HG02759 (cell line): ENCODE measurements around the gene VPS52.
"Not testable (repeated sequence)": the region's sequence is repeated elsewhere in the genome, so short reads cannot be mapped to it uniquely, and the experiment has no call there.

Experiments used
- ATAC-seq: cut with Tn5 transposase; IDR thresholded peaks from one replicate; pipeline ENCODE4 v1.9.1; 2021; ENCODE audit warnings: mild to moderate bottlenecking, moderate library complexity; ENCODE audit not compliant: unreplicated experiment

Gene VPS52

DNA sequence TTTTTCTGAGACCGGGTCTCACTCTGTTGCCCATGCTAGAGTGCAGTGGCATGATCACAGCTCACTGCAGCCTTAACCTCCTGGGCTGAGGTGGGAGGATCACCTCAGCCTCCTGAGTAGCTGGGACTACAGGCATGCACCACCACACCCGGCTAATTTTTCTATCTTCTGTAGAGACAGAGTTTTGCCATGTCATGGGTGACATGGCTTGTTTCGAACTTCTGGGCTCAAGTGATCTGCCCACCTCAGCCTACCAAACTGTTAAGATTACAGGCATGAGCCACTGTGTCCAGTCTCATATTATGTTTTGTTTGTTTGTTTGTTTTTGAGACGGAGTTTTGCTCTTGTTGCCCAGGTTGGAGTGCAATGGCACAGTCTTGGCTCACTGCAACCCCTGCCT is 13.5 kb upstream of the VPS52 start:
- ATAC-seq: not testable (repeated sequence)

DNA sequence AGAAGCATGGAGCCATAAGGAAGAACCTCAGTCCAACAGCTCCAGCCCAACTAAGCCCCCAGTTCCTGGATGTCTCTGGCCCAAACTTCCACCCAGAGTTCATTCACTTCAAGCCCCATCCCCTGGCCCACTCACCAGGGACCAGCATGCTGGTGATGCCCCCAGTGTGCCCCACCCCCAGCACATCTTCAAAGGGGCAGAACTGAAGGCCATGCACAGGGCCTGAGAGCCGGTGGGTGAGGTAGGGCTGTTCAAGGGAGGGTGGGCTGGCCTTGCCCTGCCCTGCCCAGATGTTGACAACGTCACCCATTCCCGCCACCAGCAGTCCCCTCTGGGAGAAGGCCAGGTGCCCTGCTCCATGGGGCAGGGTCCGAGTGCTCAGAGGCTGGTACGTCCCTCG is 8.9 kb upstream of the VPS52 start:
- ATAC-seq: no peak

DNA sequence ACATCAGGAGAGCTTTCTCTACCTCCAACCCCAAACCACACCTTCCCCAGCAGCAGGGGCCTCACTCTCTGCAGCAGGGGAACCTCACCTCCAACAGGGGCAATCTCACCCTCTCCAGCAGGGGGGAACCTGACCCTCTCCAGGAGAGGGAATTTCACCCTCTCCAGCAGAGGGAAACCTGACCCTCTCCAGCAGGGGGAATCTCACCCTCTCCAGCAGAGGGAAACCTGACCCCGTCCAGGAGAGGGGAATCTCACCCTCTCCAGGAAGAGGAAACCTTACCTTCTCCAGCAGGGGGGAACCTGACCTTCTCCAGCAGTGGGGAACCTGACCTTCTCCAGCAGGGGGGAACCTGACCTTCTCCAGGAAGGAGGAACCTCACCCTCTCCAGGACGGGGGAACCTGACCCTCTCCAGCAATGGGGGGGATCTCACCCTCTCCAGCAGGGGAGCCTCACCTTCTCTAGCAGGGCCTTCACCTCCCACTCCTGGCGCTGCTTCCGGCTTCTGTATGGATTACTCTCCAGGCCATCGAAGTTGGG is 8.4 kb upstream of the VPS52 start:
- ATAC-seq: no peak

GRCh38 chr6:33279257-33279695 is 7.6 kb upstream of the VPS52 start:
- ATAC-seq: no peak

- ATAC-seq: no peak
Observed at GRCh38 chr6:33278810-33279209, 7.1 kb upstream of the VPS52 start.

GRCh38 chr6:33278392-33278741 is 6.7 kb upstream of the VPS52 start:
- ATAC-seq: no peak

DNA sequence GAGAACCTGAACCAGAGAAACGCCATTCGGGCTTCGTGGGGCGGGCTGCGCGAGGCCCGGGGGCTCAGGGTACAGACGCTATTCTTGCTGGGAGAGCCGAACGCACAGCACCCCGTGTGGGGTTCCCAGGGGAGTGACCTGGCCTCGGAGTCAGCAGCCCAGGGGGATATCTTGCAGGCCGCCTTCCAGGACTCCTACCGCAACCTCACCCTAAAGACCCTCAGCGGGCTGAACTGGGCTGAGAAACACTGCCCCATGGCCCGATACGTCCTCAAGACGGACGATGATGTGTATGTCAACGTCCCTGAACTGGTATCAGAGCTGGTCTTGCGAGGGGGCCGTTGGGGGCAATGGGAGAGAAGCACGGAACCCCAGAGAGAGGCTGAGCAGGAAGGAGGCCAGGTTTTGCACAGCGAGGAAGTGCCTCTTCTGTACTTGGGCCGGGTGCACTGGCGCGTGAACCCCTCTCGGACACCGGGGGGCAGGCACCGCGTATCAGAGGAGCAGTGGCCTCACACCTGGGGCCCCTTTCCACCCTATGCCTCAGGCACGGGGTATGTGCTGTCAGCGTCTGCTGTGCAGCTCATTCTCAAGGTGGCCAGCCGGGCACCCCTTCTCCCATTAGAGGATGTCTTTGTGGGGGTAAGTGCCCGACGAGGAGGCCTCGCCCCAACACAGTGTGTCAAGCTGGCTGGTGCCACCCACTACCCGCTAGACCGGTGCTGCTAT is 6.2 kb upstream of the VPS52 start:
- ATAC-seq: no peak

DNA sequence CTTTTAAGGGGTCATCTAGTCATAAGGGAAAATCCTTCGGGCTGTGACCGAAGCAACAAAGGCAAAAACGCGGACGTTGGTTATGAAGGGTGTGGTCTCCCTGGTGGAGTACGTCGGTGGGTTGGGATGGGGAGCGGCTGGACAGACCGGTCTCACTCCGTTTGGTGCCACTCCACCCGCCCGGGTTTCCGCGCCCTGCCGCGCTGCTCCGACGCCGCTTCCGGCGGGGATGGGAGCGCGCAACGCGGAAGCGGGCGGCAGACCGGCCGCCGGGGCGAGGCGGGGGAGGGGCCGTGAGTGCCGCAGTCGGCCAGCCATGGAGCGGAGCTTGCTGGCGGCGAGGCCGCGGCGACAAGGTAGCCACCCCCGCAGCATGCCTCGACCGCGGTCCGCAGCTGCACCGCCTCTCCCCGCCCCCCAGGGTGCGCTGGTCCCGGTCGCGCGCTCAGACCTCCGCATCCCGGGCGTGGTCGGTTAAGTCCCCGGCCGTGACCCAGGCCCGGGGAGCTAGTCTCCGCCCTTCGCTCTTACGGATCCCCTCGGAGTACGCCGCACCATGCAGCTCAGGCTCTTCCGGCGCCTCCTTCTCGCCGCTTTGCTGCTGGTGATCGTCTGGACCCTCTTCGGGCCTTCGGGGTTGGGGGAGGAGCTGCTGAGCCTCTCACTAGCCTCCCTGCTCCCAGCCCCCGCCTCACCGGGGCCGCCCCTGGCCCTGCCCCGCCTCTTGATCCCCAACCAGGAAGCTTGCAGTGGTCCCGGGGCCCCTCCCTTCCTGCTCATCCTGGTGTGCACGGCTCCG is 5.4 kb upstream of the VPS52 start, which contains the start of gene B3GALT4:
TSS of gene B3GALT4 (plus strand) at position 260 of the 799 bp plus-strand sequence. CDS start at position 557, 297 bp downstream.
- peak; percentile 61 for ATAC-seq

DNA sequence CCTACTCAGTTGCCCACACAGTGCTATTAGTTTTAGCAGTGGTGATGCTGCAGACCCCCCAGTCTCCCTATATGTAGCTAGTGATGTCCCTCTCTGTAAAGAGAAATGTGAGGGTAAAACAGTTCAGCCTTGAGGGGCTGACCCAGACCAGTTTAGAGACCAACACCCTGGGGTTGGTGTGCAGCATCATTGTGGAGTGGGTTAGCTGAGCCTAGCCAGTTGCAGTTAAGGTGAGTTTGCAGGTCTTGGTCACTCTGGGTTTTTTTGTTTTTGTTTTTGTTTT is 4.8 kb upstream of the VPS52 start:
- no peak for ATAC-seq

DNA sequence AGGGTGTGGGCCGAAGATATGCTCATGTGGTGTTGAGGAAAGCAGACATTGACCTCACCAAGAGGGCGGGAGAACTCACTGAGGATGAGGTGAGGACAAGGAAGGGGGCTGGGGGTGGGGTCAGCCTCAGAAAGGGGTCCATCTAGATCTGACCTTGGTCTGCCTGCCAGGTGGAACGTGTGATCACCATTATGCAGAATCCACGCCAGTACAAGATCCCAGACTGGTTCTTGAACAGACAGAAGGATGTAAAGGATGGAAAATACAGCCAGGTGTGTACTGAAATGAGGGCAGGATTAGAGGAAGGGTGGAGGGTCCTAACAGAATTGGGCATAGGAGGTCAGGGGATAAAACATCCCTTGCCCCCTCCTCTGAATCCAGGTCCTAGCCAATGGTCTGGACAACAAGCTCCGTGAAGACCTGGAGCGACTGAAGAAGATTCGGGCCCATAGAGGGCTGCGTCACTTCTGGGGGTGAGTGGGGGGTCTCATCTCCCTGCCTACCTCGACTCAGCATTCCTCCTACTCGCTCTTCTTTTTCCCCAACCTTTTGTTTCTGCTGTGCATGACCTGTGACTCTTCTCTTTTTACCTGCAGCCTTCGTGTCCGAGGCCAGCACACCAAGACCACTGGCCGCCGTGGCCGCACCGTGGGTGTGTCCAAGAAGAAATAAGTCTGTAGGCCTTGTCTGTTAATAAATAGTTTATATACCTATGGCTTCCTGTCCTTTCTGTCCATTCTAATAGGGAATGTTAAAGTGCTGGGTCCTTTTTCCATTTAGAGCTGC is 4.3 kb upstream of the VPS52 start:
- ATAC-seq: not testable (repeated sequence)

DNA sequence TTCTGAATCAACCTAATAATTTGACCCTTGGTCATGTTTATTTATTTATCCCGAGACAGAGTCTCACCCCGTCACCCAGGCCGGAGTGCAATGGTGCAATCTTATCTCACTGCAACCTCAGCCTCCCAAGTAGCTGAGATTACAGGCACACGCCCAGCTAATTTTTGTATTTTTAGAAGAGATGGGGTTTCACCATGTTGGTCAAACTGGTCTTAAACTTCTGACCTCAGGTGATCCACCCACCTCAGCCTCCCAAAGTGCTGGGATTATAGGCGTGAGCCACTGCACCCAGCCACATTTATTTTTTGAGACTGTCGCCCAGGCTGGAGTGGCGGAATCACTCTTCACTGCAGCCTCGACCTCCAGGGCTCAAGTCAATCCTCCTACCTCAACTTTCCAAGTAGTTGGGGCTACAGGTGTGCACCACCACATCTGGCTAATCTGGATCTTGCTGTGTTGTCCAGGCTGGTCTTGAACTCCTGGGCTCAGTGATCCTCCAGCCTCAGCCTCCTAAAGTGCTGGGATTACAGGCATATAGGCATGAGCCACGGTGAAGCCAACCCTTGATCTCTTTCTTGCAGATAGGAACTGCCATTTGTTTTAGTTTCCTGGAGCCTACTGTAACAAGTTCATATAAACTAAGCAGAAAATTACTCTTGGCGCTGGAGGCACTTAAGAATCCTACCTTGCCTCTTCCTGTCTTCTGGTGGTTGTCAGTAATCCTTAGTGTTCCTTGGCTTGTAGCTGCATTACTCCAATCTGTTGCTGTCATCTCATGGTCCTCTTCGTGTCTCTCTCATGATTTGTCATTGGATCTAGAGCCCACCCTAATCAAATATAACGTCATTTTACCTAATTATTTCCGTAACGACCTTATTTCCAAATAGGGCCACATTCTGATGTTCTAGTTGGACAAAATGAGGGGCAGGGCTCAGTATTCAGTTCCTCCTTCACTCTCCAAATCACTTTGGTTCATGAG is 2.5 kb upstream of the VPS52 start:
- ATAC-seq: no peak

DNA sequence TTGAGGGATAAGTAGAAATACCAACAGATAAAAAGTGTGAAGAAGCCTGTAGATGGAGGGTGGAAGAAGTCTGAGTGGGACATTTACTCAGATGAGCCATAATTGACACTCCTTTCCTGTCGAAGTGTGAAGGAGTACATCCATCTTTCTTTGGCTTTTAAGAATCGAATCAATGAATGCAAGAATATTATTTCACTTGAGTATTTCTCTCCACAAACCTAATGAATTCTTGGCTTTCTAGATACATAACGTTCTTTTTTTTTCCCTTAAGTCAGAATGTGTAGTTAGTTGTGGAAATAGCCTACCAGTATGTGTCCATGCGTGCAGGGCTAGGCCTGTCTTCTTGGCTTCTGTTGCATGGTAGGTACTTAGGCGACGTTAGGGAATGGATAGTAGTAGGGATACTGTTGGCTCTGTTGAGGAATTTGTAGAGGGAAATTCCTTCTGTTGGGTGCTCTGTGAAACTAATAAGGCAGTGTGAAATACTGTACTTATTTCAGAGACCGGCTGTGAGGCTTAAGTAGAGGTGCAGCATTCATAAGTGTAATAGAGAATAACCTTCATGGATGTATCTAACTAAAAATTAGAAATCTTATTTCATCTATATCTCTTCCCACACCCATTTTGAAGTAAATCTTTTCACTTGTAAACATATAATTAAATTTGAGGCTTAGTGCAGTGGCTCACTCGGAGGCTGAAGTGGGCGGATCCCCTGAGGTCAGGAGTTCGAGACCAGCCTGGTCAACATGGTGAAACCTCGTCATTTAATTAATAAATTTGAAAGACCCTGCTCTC is 1.6 kb upstream of the VPS52 start:
- no peak for ATAC-seq

GRCh38 chr6:33272275-33273128 is 826 bp upstream of the VPS52 start:
- ATAC-seq: no peak

DNA sequence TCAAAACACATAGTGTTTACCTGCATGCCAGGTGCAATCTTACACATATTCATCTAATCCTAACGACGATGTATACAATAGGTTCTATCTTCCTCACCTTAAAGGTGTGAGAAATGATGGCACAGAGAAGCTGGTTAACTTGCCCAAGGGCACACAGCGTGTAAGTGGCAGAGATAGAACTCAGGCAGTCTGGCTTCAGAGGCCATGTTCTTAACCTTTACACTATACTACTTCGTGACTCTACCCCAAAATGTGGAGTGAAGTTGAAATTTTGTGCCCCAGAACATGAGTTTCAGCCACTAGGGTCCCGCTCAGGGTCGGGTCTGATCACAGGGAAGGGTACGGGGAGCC is 584 bp downstream of the VPS52 start:
- no peak for ATAC-seq

GRCh38 chr6:33264015-33264414 is 7.7 kb downstream of the VPS52 start:
- no peak for ATAC-seq

DNA sequence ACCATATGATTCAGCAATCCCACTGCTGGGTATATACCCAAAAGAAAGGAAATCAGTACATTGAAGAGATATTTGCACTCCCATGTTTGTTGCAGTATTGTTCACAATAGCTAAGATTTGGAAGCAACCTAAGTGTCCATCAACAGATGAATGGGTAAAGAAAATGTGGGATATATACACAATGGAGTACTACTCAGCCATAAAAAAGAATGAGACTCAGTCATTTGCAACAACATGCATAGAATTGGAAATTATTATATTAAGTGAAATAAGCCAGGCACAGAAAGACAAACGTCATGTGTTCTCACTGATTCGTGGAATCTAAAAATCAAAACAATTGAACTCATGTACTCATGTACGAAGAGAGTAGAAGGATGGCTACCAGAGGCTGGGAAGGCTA is 9.2 kb downstream of the VPS52 start:
- not testable (repeated sequence) for ATAC-seq

GRCh38 chr6:33259032-33259431 is 12.6 kb downstream of the VPS52 start:
- ATAC-seq: no peak

DNA sequence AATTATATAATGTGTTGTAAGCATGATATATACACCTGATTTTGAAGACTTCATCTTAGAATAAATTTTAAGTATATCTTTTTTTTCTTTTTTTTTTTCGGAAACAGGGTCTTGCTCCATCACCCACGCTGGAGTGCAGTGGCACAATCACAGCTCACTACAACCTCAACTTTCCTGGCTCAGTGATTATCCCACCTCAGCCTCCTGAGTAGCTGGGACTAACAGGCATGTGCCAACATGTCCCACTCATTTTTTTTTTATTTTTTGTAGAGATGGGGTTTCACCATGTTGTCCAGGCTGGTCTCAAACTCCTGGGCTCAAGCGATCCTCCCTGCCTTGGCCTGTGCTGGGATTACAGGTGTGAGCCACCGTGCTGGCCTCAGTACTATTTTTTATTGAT is 17.1 kb downstream of the VPS52 start:
- no peak for ATAC-seq

DNA sequence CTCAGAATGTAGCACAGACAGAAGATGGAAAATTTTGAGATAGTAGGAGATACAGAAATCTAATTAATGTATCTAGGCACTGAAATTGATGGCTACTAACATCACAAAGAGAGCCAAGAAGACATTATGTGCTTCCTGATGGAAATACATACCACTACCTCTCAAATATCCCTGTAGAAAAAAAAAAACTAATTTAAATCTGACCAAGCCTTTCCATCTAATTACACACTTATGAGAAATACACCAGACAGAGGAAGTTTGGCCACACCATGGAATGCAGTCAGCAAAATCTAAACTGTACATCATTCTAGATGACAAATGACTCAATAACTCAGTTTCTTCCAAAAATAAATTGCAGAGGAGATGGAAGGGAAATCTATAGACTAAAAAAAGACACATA is 18.9 kb downstream of the VPS52 start:
- no peak for ATAC-seq
